ENCODE results near the gene GTF3A.

GTF3A gene

DNA sequence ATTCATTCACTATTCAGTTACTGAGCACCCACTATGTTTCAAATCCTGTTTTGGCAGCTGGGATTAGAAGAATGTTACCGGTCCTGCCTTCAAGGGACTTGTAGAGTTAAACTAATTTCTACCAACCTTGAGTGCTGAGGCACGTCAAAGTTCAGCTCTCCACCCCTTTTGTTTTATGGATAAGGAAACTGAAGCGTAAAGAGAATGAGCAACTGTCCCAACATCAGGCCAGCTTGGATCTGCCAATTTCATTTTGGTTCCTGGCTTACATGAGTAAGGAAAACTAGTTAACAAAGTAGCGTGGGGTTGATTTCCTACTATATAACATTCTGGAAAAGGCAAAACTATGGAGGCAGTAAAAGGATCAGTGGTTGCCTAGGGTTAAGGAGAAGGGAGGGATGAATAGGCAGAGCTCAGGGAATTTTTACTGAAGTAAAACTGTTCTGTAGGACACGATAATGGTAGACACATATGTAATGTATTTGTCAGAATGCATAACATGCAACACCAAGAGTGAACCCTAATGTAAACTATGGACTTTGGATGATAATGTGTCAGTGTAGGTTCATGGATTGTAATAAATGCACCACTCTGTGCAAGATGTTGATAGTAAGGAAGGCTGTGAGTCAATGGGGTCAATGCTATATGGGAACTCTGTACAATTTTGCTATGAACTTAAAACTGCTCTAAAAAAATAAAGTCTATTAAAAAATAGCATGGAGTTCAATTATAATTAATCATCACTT lies 45.8 kb downstream of the GTF3A start:
- no peak overlapping the region for H3K4me3 ChIP-seq (ENCODE audit: low read depth, low read length)
- TF ChIP-seq ZNF157 (tag by site-specific recombination; IDR thresholded peaks at IDR 0.05) (no peak), YY1 (tag by site-specific recombination; IDR thresholded peaks at IDR 0.05) (no peak), ZBTB8A (tag by site-specific recombination; IDR thresholded peaks at IDR 0.05) (no peak), KLF1 (tag by site-specific recombination; IDR thresholded peaks at IDR 0.05) (no peak), ZNF391 (tag by site-specific recombination; IDR thresholded peaks at IDR 0.05; ENCODE audit: borderline replicate concordance, low read depth) (no peak), ZNF776 (tag by site-specific recombination; IDR thresholded peaks at IDR 0.05; ENCODE audit: borderline replicate concordance) (no peak), ZNF133 (tag by site-specific recombination; IDR thresholded peaks at IDR 0.05) (no peak)
- TF ChIP-seq, protein P1, sequence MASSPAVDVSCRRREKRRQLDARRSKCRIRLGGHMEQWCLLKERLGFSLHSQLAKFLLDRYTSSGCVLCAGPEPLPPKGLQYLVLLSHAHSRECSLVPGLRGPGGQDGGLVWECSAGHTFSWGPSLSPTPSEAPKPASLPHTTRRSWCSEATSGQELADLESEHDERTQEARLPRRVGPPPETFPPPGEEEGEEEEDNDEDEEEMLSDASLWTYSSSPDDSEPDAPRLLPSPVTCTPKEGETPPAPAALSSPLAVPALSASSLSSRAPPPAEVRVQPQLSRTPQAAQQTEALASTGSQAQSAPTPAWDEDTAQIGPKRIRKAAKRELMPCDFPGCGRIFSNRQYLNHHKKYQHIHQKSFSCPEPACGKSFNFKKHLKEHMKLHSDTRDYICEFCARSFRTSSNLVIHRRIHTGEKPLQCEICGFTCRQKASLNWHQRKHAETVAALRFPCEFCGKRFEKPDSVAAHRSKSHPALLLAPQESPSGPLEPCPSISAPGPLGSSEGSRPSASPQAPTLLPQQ (tag by site-specific recombination; IDR thresholded peaks at IDR 0.05): no peak
- no peak overlapping the region for H3K27ac ChIP-seq (ENCODE audit: extremely low read depth, low read depth, low read length)
- ChIA-PET POLR2A (no interaction called here), CTCF (no interaction called here)
- no peaks in the 10 kb centered on the region for H3K36me3 ChIP-seq (ENCODE audit: control insufficient read depth in 2 of 2, insufficient read depth in 1 of 2, low read length in 2 of 2)
- H3K9me3 ChIP-seq (ENCODE audit: control insufficient read depth, insufficient read depth, low read depth, low read length): no peaks in the 10 kb centered on the region
- no peaks in the 10 kb centered on the region for H3K4me1 ChIP-seq (ENCODE audit: control insufficient read depth, insufficient read depth, low read length)

DNA sequence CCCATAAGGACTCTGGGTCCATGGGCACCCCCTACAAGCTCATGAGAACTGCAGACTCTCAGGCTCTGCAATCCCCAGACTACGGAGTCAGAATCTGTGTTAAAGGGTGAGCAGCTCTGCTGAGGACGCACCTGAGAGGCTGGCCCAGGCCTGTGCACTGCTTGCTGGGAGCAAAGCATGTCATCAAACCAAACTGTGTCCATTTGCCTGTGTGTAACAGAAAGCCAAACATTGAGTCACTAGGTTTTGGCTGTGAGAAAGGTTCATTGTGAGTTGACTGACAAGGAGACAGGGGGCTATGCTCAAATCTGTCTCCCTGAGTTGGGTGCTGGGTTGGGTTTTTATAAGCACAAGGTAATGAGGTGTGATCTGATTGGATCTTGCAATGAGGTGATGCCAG lies 48.0 kb downstream of the GTF3A start:
- CTCF ChIA-PET: no interaction called here
- Histone ChIP-seq H3K9me3 (ENCODE audit: control insufficient read depth, insufficient read depth, low read depth, low read length) (no peaks in the 10 kb centered on the region), H3K27ac (ENCODE audit: extremely low read depth, low read depth, low read length) (no peak overlapping the region), H3K4me3 (ENCODE audit: low read depth, low read length) (no peak overlapping the region), H3K36me3 (ENCODE audit: control insufficient read depth in 2 of 2, insufficient read depth in 1 of 2, low read length in 2 of 2) (no peaks in the 10 kb centered on the region), H3K4me1 (ENCODE audit: control insufficient read depth, insufficient read depth, low read length) (no peaks in the 10 kb centered on the region)
- no peak for TF ChIP-seq ZIC2 (tag by site-specific recombination; IDR thresholded peaks at IDR 0.05)
- TF ChIP-seq ZNF530 (tag by site-specific recombination; IDR thresholded peaks at IDR 0.05; ENCODE audit: low read depth): no peak
- TF ChIP-seq, protein P2, sequence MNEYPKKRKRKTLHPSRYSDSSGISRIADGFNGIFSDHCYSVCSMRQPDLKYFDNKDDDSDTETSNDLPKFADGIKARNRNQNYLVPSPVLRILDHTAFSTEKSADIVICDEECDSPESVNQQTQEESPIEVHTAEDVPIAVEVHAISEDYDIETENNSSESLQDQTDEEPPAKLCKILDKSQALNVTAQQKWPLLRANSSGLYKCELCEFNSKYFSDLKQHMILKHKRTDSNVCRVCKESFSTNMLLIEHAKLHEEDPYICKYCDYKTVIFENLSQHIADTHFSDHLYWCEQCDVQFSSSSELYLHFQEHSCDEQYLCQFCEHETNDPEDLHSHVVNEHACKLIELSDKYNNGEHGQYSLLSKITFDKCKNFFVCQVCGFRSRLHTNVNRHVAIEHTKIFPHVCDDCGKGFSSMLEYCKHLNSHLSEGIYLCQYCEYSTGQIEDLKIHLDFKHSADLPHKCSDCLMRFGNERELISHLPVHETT (tag by site-specific recombination; IDR thresholded peaks at IDR 0.05): no peak
- TF ChIP-seq ZBTB7A (tag by site-specific recombination; IDR thresholded peaks at IDR 0.05; ENCODE audit: low read depth): no peak
- POLR2A ChIA-PET: no interaction called here

DNA sequence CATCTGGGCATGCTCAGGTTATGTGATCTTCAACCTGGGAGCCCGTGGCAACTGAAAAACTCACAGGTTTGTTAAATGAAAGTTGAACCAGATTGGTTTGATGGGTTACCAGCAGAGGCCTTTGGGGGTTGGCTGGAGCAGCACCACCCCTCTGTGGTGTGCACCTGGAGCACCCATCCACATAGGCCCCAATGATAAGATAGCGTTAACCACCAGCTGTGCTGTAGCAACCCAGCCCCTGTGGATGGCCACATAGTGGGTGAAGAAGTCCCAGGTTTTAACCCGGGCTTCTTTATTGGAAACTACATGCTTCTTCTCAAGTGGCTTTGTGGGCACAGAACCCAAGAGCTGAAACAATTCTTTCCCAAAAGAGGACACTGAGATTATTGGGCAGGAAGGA lies 48.5 kb downstream of the GTF3A start:
- no peaks in the 10 kb centered on the region for H3K9me3 ChIP-seq (ENCODE audit: control insufficient read depth, insufficient read depth, low read depth, low read length)
- ChIA-PET POLR2A (no interaction called here), CTCF (no interaction called here)
- H3K36me3 ChIP-seq (ENCODE audit: control insufficient read depth in 2 of 2, insufficient read depth in 1 of 2, low read length in 2 of 2): no peaks in the 10 kb centered on the region
- H3K27ac ChIP-seq (ENCODE audit: extremely low read depth, low read depth, low read length): no peak overlapping the region
- no peak overlapping the region for H3K4me3 ChIP-seq (ENCODE audit: low read depth, low read length)
- no peaks in the 10 kb centered on the region for H3K4me1 ChIP-seq (ENCODE audit: control insufficient read depth, insufficient read depth, low read length)
- TF ChIP-seq KLF16 (tag by site-specific recombination; IDR thresholded peaks at IDR 0.05) (no peak), ZNF16 (tag by site-specific recombination; IDR thresholded peaks at IDR 0.05; ENCODE audit: low read depth) (no peak), ZNF623 (tag by site-specific recombination; IDR thresholded peaks at IDR 0.05) (no peak), ZNF792 (tag by site-specific recombination; IDR thresholded peaks at IDR 0.05) (no peak), ZNF146 (tag by site-specific recombination; IDR thresholded peaks at IDR 0.05) (no peak), ZNF174 (tag by site-specific recombination; IDR thresholded peaks at IDR 0.05) (no peak), ZNF677 (tag by site-specific recombination; IDR thresholded peaks at IDR 0.05) (no peak)
- TF ChIP-seq, protein P3, sequence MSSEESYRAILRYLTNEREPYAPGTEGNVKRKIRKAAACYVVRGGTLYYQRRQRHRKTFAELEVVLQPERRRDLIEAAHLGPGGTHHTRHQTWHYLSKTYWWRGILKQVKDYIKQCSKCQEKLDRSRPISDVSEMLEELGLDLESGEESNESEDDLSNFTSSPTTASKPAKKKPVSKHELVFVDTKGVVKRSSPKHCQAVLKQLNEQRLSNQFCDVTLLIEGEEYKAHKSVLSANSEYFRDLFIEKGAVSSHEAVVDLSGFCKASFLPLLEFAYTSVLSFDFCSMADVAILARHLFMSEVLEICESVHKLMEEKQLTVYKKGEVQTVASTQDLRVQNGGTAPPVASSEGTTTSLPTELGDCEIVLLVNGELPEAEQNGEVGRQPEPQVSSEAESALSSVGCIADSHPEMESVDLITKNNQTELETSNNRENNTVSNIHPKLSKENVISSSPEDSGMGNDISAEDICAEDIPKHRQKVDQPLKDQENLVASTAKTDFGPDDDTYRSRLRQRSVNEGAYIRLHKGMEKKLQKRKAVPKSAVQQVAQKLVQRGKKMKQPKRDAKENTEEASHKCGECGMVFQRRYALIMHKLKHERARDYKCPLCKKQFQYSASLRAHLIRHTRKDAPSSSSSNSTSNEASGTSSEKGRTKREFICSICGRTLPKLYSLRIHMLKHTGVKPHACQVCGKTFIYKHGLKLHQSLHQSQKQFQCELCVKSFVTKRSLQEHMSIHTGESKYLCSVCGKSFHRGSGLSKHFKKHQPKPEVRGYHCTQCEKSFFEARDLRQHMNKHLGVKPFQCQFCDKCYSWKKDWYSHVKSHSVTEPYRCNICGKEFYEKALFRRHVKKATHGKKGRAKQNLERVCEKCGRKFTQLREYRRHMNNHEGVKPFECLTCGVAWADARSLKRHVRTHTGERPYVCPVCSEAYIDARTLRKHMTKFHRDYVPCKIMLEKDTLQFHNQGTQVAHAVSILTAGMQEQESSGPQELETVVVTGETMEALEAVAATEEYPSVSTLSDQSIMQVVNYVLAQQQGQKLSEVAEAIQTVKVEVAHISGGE (tag by site-specific recombination; conservative IDR thresholded peaks at IDR 0.05; ENCODE audit: low read depth): no peak
- TF ChIP-seq, protein P4, sequence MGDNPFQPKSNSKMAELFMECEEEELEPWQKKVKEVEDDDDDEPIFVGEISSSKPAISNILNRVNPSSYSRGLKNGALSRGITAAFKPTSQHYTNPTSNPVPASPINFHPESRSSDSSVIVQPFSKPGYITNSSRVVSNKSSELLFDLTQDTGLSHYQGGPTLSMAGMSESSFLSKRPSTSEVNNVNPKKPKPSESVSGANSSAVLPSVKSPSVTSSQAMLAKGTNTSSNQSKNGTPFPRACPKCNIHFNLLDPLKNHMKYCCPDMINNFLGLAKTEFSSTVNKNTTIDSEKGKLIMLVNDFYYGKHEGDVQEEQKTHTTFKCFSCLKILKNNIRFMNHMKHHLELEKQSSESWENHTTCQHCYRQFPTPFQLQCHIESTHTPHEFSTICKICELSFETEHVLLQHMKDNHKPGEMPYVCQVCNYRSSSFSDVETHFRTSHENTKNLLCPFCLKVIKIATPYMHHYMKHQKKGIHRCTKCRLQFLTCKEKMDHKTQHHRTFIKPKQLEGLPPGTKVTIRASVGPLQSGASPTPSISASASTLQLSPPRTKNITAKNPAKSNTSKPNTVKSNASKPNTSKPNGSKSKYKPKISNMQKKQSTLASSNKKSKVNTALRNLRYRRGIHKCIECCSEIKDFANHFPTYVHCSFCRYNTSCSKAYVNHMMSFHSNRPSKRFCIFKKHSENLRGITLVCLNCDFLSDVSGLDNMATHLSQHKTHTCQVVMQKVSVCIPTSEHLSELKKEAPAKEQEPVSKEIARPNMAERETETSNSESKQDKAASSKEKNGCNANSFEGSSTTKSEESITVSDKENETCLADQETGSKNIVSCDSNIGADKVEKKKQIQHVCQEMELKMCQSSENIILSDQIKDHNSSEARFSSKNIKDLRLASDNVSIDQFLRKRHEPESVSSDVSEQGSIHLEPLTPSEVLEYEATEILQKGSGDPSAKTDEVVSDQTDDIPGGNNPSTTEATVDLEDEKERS (tag by site-specific recombination; IDR thresholded peaks at IDR 0.05): no peak
- TF ChIP-seq, protein P5, sequence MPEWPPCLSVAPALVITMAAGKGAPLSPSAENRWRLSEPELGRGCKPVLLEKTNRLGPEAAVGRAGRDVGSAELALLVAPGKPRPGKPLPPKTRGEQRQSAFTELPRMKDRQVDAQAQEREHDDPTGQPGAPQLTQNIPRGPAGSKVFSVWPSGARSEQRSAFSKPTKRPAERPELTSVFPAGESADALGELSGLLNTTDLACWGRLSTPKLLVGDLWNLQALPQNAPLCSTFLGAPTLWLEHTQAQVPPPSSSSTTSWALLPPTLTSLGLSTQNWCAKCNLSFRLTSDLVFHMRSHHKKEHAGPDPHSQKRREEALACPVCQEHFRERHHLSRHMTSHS (tag by site-specific recombination; IDR thresholded peaks at IDR 0.05): no peak
